K562 (cell line): ENCODE results near the gene CCDC9B. TPM values are rescaled to one million over a fixed set of nuclear protein-coding genes. Genes with fewer than 3 reads are reported as not detected.

ENCODE experiments used
- ATAC-seq: fragments of 200-7000 bp; cut with Tn5 transposase; 3 replicates; pipeline ENCODE4 v1.9.1; 2020; ENCODE audit warnings: moderate library complexity
- BruUV-seq: library from RNA; stranded (reverse); fragments of 400-500 nt; replicated peaks from 2 replicates; lab custom pipeline; 2021; lab: Mats Ljungman, UMichigan
- CTCF ChIA-PET: fragments of 300-600 bp; formaldehyde crosslinking; extraction: SDS; loops from one replicate; lab custom pipeline; 2021; ENCODE audit warnings: low intra/inter-chr PET ratio; lab: Yijun Ruan, JAX
- POLR2A ChIA-PET: fragments of 300-600, 350-650 bp; sonication (Branson Sonifier 250); formaldehyde crosslinking; extraction: SDS; loops from one replicate; lab custom pipeline; 2021; ENCODE audit warnings: antibody characterized with exemption, inconsistent platforms; lab: Yijun Ruan, JAX
- DNase-seq, 4 experiments: peaks; one replicate each; pipeline versions ENCODE4 v3.0.0 to v3.0.0-alpha.2; 2011 to 2018; ENCODE audit warnings: low spot score in 3 of 4, mixed read lengths in 3 of 4; ENCODE audit errors: extremely low read depth in 1 of 4
- FAIRE-seq: peaks from 2 replicates; lab custom pipeline; 2011; peaks lifted over from hg19 to GRCh38; lab: Jason Lieb, UNC
- H2AFZ ChIP-seq: 2 replicates; pipeline ENCODE4 v1.6.0; 2011; ENCODE audit warnings: low read depth, low read length, control low read depth, inconsistent platforms
- H3K27ac ChIP-seq: fragments of 200-600 bp; 3 replicates; pipeline ENCODE4 v1.8.0; 2011; ENCODE audit warnings: low read depth, mild to moderate bottlenecking, control low read depth, inconsistent platforms, low read length, moderate library complexity, mixed read lengths; ENCODE audit errors: extremely low read depth
- H3K27me3 ChIP-seq, 2 experiments: fragments of 300-600 bp in 1 of 2; 2 replicates in 1 of 2; 3 replicates in 1 of 2; pipeline versions ENCODE4 v1.6.0 to v1.8.0; 2011; ENCODE audit warnings: inconsistent platforms in 2 of 2, low read length in 2 of 2, mild to moderate bottlenecking in 1 of 2, mixed read lengths in 1 of 2, moderate library complexity in 1 of 2; ENCODE audit not compliant: control insufficient read depth in 2 of 2, insufficient read depth in 2 of 2
- H3K36me3 ChIP-seq: fragments of 300-600 bp; 3 replicates; pipeline ENCODE4 v1.8.0; 2011; ENCODE audit warnings: mild to moderate bottlenecking, low read length, inconsistent platforms; ENCODE audit not compliant: control insufficient read depth, insufficient read depth
- H3K4me1 ChIP-seq, 2 experiments: fragments of 200-600 bp in 1 of 2; replicated peaks in 1 of 2; 2 replicates in 1 of 2; 3 replicates in 1 of 2; pipeline versions ENCODE4 v1.5.1 to v1.8.0; 2011; ENCODE audit warnings: inconsistent platforms in 2 of 2, low read length in 2 of 2, mild to moderate bottlenecking in 1 of 2, mixed read lengths in 1 of 2, moderate library complexity in 1 of 2; ENCODE audit not compliant: control insufficient read depth in 2 of 2, insufficient read depth in 2 of 2
- H3K4me2 ChIP-seq: 2 replicates; pipeline ENCODE4 v1.6.1; 2011; ENCODE audit warnings: low read length, control low read depth, inconsistent platforms, mixed read lengths; ENCODE audit not compliant: insufficient read depth
- H3K4me3 ChIP-seq: fragments of 200-600 bp; sonication (generic), shearing (Covaris generic); 2 replicates; pipeline ENCODE4 v1.5.1; 2016; ENCODE audit warnings: control low read depth, inconsistent platforms
- H3K79me2 ChIP-seq: fragments of 200-600 bp; 3 replicates; pipeline ENCODE4 v1.8.0; 2011; ENCODE audit warnings: low read length, inconsistent platforms; ENCODE audit not compliant: control insufficient read depth, insufficient read depth
- H3K9ac ChIP-seq, 2 experiments: 2 replicates each; pipeline versions ENCODE4 v1.6.0 to v1.6.1; 2011; ENCODE audit warnings: low read depth in 2 of 2, low read length in 2 of 2, control low read depth in 1 of 2, inconsistent platforms in 1 of 2, mild to moderate bottlenecking in 1 of 2, mixed read lengths in 1 of 2; ENCODE audit not compliant: insufficient read depth in 1 of 2
- H3K9me1 ChIP-seq: one replicate; pipeline ENCODE4 v1.6.0; 2011; ENCODE audit warnings: inconsistent platforms, mild to moderate bottlenecking, low read length, moderate library complexity; ENCODE audit not compliant: control insufficient read depth, insufficient read depth
- H3K9me3 ChIP-seq: replicated peaks from 2 replicates; pipeline ENCODE4 v1.5.1; 2011; ENCODE audit warnings: low read depth, low read length, inconsistent platforms; ENCODE audit not compliant: control insufficient read depth, insufficient read depth
- H4K20me1 ChIP-seq: replicated peaks from 2 replicates; pipeline ENCODE4 v1.6.1; 2011; ENCODE audit warnings: low read length, inconsistent platforms, mixed read lengths; ENCODE audit not compliant: control insufficient read depth, insufficient read depth
- C11orf30 ChIP-seq: fragments of 450-650 bp; IDR thresholded peaks from 2 replicates; pipeline ENCODE4 v1.6.1; 2016; ENCODE audit warnings: low read depth, mild to moderate bottlenecking
- FOXP1 ChIP-seq: sonication (generic); formaldehyde crosslinking; IDR thresholded peaks from 2 replicates; pipeline ENCODE4 v1.8.0; 2022; ENCODE audit warnings: mild to moderate bottlenecking, missing genetic modification reagents
- KDM4B ChIP-seq, 2 experiments: fragments of 450-650 bp in 1 of 2; sonication (generic) in 1 of 2; IDR thresholded peaks; 2 replicates each; pipeline ENCODE4 v1.6.1; 2016 to 2017; ENCODE audit warnings: borderline replicate concordance in 2 of 2, antibody characterized with exemption in 1 of 2, low read depth in 1 of 2, mild to moderate bottlenecking in 1 of 2
- TCF7L2 ChIP-seq: fragments of 150-350 bp; IDR thresholded peaks from 2 replicates; pipeline ENCODE4 v1.6.1; 2016; ENCODE audit warnings: low read depth, mild to moderate bottlenecking, low read length, moderate library complexity
- WGBS: fragments of 100-300 bp; shearing (Covaris generic); methylation state at CpG from one replicate; pipeline ENCODE4 v1.1.6; 2016; ENCODE audit warnings: low coverage, mixed read lengths; ENCODE audit not compliant: insufficient coverage; ENCODE audit errors: missing lambda C conversion rate; 5-methylcytosine and 5-hydroxymethylcytosine counted together
- in situ Hi-C: fragments of 300-500 bp; cut with MboI; formaldehyde crosslinking; loops from 4 replicates; pipeline ENCODE4 v1.15.0; 2018; ENCODE audit warnings: inconsistent platforms, mixed read lengths
- intact Hi-C: fragments of 100-400 bp; cut with micrococcal nuclease; formaldehyde crosslinking; loops from 2 replicates; pipeline ENCODE4 v1.14.2; 2022
- polyA plus RNA-seq, 8 experiments: library from polyadenylated mRNA; depleted of rRNA in 4 of 8; stranded (reverse) in 5 of 8; unstranded in 3 of 8; fragments of >200 nt; fragmentation: Nextera tagmentation in 2 of 8; fragmentation: Illumina TruSeq in 1 of 8; extraction: Ambion mirVana in 2 of 8; extraction: Trizol in 1 of 8; gene quantifications; 2 replicates each; pipeline versions ENCODE4 v1.2.1 to v1.2.3, GENCODE V29; 2011 to 2014; ENCODE audit warnings: inconsistent platforms in 1 of 8, missing spikeins in 1 of 8
- total RNA-seq, 7 experiments: library from RNA; depleted of rRNA in 6 of 7; stranded (reverse); fragments of >200 nt in 6 of 7; fragmentation: Illumina TruSeq in 2 of 7; extraction: Trizol in 2 of 7; gene quantifications; 2 replicates each; pipeline versions ENCODE4 v1.2.1 to v1.2.3, GENCODE V29; 2011 to 2021; ENCODE audit warnings: low replicate concordance in 1 of 7

CCDC9B gene
- total and polyA plus RNA-seq, 9 of the 15 experiments (the other 6 are each of a cell fraction or from before 2014, with no cell fraction given) = 0.01 to 0.47 (median 0.15) TPM; not detected in 1

DNA sequence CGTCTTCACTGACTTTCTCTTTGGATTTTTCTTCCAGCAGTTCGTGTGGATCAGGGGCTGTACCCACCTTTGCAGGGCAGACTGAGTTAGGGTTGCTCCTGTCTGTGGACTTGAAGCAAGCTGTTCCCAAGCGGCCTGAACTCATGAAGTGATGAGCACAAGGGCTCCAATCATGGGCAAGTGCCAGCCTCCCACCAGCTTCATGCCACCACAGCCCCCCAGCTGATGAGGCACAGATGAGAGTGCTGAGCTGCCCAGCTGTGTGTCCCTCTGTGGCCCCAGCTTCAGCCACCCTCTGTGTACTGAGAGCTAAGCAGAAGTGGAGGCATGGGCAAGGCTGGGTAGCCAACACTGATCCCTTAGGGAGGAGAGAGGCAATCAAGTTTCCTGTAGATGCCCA, 29.7 kb downstream of the CCDC9B start:
- H3K9me1 ChIP-seq = no peaks in the 10 kb centered on the region
- H3K4me2 ChIP-seq = no peak overlapping the region
- no TSS peak for BruUV-seq
- CTCF ChIA-PET = interaction anchor here (2.6 to 5.2 kb wide), 2 partner anchors 30 to 36 kb away, joined by 10 to 87 read pairs; partner anchors contain the start of gene ANKRD63
- peaks cover 0 to 32% of the 10 kb centered on the region in 2 experiments; a peak in 3 of 5 replicates for H3K27me3 ChIP-seq
- WGBS = 3% methylated on average over 3 of the region's 3 CpGs
- intact Hi-C loops (loop anchor here (1.0 kb wide), 1 partner anchor 32 kb away; no protein-coding TSS in a partner anchor), in situ Hi-C loops (loop anchor here (5.0 kb wide), 1 partner anchor 34 kb away; no protein-coding TSS in a partner anchor)
- FAIRE-seq = no peak
- TF ChIP-seq FOXP1 (CRISPR knock-in tag) (no peak), TCF7L2 (no peak), KDM4B (IDR thresholded peaks at IDR 0.05; ENCODE audit: borderline replicate concordance in 2 of 2, low read depth in 1 of 2) (no peak), C11orf30 (no peak)
- POLR2A ChIA-PET = no interaction called here
- no peak overlapping the region for H3K4me3 ChIP-seq
- H3K36me3 ChIP-seq = no peaks in the 10 kb centered on the region
- no peak for ATAC-seq
- H4K20me1 ChIP-seq = no peaks in the 10 kb centered on the region
- peaks cover 22 to 34% of the 10 kb centered on the region in 2 experiments for H3K4me1 ChIP-seq
- H2AFZ ChIP-seq = no peak overlapping the region
- no peaks in the 10 kb centered on the region for H3K79me2 ChIP-seq
- peak overlapping the region in 1 of 2 experiments; percentile 31; a peak in 1 of 4 replicates for H3K9ac ChIP-seq
- DNase-seq = no peak
- H3K9me3 ChIP-seq = no peaks in the 10 kb centered on the region
- no peak overlapping the region for H3K27ac ChIP-seq
